Measurements from ENCODE around the gene TMEM161A.

TMEM161A gene

DNA sequence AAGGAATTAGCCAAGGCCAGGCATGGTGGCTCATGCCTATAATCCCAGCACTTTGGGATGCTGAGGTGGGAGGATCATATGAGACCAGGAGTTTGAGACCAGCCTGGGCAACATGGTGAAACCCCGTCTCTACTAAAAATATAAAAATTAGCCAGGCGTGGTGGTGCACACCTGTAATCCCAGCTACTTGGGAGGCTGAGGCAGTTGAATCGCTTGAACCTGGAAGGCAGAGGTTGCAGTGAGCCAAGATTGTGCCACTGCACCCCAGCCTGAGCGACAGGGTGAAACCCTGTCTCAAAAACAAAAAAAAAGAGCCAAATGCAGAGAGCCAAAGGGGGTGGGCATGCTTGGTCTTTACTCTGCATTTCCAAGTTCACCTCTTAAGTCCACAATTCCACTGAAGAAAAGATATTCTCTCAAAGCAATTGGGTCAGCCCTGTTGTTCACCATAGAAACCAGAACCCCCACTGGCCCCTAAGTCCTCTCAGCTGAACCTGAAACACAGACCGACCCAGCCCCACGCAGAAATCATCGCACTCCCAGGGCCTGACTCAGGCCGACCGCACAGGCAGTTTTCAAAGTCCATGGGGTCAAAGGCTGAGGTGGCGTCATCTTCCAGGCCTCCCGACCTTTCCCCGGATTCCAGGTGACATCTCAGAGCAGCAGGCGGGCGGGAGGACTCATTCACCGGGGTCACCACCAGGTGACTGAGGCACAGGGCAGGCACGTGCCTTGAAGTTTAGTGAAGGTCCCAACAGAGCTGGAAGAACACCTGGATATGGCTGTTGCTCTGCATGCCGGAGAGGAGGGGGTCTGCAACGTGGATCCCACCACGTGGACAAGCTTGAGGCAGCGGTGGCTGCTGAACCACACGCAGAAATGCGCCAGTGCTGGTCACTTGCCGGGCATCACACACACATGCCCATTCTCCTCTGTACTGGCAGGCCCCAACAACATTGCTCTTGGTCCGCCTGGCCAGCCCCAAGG is 41.3 kb downstream of the TMEM161A start:
- no peak for DNase-seq

DNA sequence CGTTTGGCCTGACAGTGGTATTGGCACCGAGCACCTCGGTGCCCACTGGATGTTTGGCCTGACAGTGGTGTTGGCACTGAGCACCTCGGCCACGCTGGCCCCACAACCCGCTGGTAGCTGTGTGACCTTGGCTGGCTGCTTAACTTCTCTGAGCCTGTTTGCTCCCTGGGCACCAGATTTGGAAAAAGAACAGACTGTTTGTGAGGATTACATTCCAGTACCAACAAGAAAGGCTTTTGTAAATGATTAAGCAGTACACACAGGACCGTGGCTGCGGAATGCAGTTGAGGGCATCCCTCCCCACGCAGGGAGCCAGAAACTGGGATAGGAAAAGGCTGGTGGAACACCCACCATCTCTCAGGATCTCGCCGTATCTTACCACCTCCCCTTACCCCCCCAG is 42.6 kb downstream of the TMEM161A start:
- DNase-seq, result no peak

DNA sequence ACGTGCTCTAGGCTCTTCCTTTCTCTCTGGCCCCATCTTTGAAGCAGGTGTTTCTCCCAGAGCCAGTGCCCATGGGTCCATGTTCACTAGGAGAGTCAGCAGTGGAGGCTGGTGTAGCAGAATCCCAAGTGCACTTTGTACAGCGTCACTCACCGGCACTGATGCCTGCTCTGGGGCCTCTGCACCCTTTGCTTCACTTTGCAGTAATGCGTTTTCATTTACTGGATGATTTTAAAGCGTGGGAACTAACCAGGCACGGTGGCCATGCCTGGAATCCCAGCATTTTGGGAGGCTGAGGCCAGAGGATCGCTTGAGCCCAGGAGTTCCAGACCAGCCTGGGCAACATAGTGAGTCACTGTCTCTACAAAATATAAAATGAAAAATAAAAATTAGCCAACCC is 43.8 kb downstream of the TMEM161A start:
- no peak for DNase-seq

DNA sequence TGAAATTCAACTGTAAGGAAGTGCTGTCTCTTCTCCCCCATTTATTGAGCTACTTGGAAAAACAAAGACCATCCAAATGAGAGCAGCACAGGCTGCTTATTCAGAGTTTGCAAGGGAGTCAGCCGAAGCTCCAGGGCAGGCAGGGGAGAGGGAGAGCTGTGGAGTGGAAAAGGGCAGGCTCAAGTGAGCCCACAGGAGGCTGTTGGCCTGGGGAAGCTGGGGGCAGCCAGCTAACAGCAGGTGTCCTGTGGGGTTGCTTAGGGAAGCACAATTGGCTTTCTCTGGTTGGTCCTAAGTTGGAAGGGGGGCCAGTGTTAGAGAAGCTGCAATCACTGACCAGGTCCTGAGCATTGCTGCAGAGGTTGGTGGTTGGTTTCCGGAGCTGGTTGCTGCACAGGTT is 50.6 kb downstream of the TMEM161A start:
- no peak for DNase-seq

DNA sequence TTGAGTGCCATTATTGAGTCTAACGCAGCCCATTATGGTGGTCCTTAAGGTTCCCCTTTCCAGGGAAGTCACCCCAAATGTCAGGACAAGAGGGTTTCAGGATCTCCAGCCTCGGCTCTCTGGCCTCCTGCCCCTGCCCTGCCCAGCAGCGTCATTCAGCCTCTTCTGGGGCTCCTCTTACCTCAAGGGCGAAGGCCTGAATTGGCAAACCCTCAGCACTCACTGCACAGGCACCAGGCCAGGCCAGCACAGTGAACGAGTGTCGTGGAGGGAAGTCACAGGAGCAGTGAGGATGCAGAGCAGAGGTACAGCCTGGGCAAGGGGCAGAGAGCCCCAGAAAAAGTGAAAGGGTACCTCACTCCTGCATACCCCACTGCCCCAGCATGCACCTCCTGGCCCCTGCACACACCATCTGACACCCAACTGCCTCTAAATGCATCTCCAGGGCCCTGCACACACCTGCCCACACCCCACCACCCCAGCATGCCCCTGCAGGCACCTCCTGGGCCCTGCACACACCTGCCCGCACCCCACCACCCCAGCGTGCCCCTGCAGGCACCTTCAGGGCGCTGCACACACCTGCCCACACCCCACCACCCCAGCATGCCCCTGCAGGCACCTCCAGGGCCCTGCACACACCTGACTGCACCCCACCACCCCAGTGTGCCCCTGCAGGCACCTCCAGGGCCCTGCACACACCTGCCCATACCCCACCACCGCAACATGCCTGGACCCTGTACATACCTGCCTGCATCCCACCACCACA is 54.7 kb downstream of the TMEM161A start:
- DNase-seq, result no peak

DNA sequence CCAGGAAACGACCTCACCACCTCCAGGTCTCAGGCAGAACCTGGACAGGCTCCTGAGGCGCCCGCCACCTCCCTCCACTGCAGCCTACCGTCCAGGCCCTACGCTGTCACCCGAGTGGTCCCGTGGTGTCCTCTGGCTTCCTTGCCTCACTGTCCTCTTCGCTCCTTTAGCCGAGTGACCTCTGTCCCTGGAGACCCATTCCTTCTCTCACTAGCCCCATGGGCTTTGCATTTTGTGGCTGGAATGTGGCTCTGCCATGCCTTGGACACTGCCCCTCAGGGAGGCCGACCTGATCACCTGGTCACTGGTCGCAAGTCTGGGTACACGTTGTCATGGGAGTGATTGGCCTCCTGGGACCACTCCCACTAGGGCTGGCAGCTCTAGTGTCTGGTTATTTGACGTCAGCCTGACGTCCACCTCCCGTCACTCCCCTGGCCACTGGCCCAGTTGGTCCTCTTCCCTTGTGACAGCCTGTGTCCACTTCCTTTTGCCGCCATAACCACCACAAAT is 56.6 kb downstream of the TMEM161A start:
- DNase-seq, result no peak

DNA sequence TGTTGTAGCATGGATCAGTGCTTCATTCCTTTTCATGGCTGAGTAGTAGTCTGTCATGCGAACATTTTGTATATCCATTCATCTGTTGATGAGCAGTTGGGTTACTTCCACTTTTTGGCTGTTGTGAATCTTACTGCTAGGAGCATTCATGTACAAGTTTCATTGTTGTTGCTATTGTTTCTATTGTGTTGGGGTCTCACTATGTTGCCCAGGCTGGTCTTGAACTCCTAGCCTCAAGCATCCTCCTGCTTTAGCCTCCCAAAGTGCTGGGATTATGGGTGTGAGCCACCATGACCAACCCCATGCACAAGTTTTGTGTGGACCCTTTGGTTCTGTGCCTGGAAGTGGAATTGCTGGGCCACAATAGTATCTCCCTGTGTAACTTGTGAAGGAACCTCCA is 58.7 kb downstream of the TMEM161A start:
- no peak for DNase-seq

DNA sequence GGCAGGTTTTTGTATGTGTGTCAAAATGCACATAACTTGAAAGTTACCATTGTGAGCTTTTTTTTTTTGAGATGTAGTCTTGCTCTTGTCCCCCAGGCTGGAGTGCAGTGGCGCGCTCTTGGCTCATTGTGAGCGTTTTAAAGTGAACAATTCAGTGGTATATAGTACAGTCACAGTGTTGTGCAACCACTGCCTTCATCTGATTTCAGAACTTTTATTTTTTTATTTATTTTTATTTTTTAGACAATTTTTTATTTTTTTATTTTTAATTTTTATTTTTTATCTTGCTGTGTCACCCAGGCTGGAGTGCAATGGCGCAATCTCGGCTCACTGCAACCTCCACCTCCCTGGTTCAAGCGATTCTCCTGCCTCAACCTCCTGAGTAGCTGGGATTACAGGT is 59.5 kb downstream of the TMEM161A start:
- no peak for DNase-seq

DNA sequence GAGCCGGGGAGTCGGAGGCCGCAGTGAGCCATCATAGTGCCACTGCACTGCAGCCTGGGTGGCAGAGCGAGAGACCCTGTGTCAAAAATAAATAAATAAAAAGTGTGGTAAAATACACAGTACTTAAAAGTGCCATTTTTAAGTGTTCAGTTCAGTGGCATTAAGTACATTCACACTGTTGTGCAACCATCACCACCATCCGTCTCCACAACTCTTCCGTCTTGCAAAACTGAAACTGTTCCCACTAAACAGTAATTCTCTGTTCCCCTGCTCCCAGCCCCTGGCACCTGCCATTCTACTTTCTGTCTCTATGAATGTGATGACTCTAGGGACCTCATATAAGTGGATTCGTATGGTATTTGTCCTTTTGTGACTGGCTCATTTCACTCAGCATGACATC is 61.2 kb downstream of the TMEM161A start:
- no peak for DNase-seq

DNA sequence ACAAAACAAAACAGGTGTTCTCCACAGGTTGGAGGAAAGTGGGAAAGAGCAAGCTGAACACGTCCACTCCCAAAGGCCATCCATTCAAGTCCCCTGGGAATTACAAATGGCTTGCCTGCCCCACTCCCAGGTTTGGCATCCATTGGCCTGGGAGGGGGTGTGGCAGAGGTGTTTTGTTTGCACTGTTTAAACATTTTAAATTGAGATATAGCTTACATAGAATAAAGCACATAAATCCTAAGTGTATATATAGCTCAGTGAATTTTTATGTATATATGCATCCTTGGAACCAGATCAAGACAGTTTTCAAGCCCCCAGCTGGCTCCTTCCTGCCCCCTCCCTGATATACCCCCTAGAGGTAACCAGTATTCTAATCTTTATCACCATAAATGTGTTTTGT is 61.8 kb downstream of the TMEM161A start:
- DNase-seq, result no peak

DNA sequence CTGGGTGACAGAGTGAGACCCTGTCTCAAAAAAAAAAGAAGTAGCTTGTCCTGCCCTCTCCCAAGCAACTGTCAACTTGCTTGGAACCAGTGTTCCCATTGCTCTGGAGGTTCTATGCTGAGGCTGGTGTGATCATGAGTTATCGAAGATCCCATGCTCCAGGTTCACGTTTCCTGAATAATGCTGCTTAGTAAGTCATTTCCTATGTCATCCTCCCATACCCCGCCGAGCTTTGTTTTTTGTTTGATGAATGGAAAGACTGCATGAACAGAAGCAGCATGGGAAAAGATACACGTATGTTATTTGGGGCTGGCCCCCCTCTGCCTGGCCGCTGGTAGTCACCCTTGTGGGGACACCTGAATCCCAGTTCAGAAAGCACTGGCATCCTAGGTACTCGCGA is 63.2 kb downstream of the TMEM161A start:
- no peak for DNase-seq

DNA sequence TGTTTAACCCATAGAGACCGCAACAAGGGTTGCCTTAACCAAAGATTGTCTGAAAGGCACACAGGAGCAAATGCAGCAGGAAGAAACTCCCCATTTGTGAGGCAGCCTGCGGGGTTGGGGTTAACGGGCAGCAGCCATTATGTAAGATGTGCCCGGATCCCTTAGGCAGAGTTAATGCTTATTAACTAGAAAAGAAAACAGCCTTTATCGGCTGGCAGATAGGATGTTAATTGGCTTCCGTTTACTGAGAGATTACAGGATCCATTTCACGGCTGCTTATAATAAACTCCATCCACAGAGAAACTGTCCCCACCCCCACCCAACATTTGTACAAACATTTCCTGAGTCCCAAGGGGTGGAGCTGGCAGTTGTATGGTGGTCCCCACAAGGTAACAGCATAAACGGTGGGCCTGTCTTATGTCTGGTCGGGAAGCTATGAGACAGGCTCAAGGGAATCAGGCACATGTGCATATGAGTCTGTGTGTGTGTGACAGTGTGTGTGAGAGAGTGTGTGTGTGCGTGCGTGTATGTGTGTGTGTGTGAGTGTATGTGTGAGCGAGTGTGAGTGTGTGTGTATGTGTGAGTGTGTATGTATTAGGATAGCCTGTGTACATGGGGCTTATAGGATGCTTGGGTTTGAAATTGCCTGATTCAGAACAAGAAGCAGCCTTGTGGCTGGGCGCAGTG is 63.9 kb downstream of the TMEM161A start:
- DNase-seq, result no peak

DNA sequence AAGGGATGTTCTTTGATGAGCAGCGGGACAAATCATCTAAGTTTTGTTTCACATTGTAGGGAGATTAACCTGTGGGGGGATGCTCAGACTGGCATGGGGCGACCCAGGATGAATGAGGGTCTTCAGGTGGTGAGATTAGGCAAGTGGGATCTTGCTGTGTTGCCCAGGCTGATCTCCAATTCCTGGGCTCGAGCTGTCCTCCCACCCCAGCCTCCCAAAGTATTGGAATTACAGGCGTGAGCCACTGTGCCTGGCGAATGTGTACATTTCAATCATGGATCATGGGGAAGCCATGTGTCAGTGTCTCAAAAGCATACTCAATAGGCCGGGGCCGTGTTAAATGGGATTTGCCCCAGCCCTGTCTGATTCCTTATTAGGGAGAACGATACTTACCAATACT is 66.4 kb downstream of the TMEM161A start:
- DNase-seq, result no peak

Measured in stimulated activated CD4-positive, alpha-beta T cell treated with anti-CD3 and anti-CD28 coated beads, Interleukin-2, amount 100 ng/mL, for 24 hours (primary cell).